GM19438 (cell line): ENCODE measurements around the gene G3BP1.
"Not testable (repeated sequence)": the region's sequence is repeated elsewhere in the genome, so short reads cannot be mapped to it uniquely, and the experiment has no call there.

ENCODE experiments used
- ATAC-seq: cut with Tn5 transposase; IDR thresholded peaks from one replicate; pipeline ENCODE4 v1.9.1; 2021; ENCODE audit warnings: low read depth; ENCODE audit not compliant: unreplicated experiment

Gene G3BP1

DNA sequence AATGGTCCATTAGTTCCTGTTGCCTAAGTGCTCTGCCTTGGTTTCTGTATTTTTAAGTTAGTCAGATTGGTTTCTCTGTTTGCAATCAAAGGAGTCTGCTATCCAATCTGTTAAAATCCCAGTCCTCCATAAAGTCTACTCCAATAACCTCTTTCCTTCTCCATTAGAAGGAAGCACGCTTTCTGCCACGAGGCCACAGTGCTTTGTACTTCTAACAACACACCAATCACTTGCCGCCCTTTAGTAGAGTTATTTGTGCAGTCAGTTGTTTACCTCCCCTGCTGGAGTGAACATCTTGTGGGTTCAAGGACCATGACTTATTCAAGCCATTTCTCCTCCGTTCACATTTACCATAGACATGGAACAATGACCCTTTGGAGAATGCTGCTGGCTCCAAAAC lies 83.9 kb downstream of the G3BP1 start:
- ATAC-seq = no peak

DNA sequence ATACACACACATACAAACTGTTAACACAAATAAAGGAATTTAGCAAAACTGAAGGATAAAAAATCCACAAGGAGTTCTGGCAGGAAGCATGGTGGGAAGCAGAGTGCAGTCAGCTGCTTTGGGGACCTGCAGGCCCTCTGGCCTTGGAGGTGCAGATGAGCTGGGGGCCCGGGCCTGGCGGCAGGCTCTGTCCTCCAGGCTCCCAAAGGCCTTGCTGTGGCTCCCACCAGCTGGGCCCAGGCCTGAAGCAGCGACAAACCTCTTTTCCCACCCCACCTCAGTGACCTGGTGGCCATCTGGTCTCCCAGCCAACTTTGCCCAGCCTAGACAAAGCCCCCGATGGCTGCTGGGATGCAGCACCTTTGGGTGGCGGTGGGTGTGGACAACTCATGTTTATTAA lies 85.1 kb downstream of the G3BP1 start:
- ATAC-seq = no peak

- ATAC-seq = not testable (repeated sequence)
These were observed 89.1 kb downstream of the G3BP1 start for GRCh38 chr5:151860867-151861266.
